ENCODE data around the gene SNAPC2.
"Not testable (repeated sequence)": the region's sequence is repeated elsewhere in the genome, so short reads cannot be mapped to it uniquely, and the experiment has no call there.

The SNAPC2 gene

DNA sequence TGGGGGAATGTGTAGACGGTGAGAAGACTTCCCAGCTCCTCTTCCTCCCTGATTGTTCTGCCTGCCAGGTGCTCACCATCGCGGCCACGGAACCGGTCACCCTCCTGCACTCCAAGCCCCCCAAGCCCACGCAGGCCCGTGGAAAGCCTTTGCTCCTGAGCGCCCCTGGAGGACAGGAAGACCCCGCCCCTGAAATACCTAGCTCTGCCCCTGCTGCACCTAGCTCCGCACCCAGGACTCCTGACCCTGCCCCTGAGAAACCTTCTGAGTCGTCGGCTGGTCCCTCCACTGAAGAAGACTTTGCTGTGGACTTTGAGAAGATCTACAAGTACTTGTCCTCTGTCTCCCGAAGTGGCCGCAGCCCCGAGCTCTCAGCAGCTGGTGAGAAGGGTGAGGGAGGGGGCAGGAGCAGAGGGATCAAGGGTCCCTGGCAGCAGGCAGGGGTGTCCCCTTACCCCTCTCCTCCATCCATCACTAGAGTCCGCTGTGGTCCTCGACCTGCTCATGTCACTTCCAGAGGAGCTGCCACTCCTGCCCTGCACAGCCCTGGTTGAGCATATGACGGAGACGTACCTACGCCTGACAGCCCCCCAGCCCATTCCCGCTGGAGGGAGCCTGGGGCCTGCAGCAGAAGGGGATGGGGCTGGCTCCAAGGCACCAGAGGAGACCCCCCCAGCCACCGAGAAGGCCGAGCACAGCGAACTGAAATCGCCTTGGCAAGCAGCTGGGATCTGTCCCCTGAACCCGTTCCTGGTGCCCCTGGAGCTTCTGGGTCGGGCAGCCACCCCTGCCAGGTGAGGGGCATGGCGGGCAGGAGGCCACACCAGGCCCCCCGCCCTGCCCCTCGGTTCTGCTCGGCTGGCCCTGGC, 2.1 kb downstream of the SNAPC2 start:
- no peak for DNase-seq (ENCODE audit: low read depth in 2 of 2)

DNA sequence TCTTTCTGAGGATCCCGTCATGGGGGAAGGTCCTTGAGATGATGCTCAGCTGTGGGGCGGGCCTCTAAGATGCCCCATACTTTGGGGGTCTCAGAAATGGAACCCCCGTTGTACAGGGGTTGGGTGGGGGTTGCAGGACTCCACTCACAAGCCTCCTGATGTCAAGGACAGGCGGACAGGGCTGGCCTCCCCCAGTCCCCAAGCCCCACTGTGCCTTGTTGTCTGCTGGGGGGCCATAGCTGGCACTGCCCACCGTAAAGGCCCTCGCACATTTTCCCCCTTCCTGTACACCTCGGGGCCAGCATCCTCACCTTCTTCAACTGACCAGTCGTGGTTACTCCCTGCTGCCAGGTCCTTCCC, 2.7 kb downstream of the SNAPC2 start:
- DNase-seq (ENCODE audit: low read depth in 2 of 2), result no peak

DNA sequence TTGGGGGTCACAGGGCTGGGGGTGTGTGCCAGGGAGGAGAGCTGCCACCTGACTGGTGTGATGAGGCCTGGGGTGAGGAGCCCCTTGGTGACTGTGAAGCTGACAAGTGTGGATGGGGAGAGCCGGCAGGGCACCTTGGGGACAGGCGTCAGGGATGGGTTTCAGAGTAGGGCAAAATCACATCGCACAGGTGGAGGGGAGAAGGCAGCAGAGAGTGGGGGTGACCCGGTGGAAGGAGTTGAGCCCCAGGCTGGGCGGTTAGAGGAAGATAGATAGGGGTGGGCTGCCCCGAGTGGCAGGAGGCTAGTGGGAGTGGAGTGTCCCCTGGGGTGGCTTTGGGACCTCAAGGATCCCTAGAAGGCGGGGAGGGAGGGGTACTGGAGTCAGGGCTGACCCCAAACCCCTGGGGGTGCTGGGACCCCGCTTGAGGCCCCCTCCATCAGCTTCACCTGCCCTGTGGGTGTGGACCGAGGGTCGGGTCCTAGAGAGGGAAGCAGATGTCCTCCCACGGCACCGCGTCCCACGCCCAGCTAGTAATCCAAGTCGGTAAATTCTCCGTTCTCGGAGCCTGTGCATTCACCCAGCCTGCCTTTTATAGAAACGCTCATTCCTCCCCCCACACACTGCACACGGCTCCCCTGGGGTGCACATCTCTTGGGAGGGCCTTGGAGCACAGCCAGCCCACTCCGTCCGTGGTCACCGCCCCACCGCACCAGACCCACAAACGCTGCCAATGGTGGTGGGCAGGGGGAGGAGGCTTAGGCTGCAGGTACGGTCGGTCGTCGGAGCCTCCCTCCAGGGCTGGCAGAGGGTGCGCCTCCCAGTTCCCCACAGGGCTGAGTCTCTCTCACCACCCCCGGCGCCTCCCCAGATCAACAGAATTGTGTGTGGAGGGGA, 3.4 kb downstream of the SNAPC2 start:
- no peak for DNase-seq (ENCODE audit: low read depth in 2 of 2)

DNA sequence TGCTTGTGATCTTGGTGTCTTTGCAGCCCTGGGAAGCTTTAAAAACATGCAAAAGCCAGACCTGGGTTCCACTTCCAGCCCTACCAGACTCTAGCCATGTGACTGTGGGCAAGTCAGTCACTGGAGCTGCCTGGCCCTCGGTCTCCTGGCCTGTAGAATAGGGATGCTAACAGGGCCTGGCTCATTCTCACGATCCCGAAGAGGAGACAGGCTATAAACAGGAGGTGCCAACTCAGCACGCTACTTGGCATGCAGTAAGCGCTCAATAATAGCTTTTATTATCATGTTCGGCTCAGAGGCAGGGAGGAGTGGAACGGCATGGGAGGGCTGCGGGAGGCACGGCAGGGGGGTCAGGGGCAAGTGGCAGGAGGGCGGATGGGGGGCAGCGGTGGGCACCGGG, 4.1 kb downstream of the SNAPC2 start:
- no peak for DNase-seq (ENCODE audit: low read depth in 2 of 2)

DNA sequence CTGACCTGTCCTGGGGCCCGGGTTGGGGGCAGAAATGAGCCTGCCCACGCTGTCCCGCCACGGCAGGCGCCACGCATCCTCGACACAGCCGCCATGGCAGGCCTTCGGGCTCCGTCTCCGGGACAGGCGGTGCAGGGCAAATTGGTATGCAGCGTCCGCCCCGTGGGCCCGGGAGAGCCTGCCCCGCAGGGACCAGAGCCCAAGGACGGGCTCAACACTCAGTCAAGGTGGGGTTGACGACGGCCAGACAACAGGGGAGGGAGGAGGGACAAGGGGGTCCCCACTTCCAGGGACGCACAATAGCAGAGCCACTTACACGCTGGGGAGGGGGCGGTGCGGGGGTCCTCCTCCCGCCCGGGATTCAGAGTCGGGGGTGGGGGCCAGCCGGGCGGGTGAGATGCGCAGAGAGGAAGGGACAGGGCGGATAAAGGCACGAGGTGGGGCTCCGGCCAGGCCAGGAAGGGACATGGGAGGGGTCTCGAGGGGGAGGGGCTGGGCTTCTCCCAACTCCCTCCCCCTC, 4.6 kb downstream of the SNAPC2 start:
- DNase-seq (ENCODE audit: low read depth in 2 of 2), result no peak

DNA sequence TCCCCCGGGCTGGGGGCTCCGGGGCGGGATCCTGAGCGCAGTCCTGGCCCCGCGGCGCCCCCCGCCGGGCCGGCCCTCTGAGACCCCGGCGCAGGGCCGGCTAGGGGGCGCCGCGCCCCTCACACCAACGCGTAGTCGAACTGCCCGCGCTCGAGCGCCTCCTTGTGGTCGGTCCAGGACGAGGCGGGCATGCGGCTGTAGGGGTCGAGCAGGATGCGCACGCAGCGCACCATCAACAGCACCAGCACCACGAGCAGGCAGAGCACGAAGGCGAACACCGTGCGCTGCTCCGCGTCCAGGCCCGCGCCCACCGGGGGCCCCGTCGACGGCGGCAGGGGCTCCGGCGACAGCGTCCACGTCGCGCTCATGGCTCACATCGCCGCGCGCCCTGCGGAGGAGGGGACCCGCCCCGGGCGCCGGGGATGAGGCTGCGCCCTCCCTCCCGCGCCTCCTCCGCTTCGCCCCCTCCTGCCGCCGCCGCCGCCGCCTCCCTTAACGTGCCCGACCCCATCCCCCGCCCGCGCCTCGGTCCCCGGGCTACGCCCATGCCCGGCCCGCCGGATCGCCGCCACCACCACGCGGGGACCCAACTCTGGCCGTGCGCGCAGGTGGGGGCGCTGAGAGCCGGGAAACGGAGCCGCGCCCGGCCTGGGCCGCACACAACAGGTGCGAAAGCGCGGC, 5.2 kb downstream of the SNAPC2 start:
- DNase-seq (ENCODE audit: low read depth in 2 of 2), result peak; percentile 48 to 71

DNA sequence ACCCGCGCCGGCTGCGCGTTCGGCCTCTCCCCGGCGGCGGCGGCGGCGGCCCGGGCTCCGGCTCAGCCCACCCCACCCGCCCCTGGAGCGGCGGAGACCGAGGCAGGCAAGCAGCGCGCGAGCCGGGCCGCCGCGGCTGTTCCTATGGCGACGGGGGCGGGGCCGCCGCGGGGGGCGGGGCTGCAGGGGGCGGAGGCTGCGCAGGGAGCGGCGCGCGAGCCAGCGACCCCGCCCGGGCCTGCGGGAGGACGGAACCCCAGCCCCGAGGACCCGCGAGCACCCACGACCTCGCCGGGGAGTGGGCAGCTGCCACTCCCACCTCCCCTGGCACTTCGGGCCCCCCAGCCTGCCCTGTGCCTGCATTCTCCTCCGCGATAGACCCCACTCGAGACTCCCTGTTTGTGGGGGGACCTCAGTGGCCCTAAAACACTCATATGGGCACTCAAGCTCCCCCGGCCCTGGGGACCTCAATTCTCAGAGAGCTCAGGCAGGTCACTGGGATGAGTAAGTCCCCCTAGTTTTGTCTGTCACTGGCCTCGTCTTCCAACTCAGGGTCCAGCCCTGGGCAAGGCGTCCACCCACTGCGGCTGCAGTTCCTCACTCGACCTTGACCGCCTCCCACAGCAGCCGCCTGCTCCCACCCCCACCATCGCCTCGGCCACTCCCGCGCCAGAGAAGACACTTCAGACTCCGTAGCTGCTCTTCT, 6.0 kb downstream of the SNAPC2 start, which contains the start of gene CTXN1:
Gene CTXN1 (minus strand): TSS at position 115 of the 706 bp plus-strand sequence. CDS start 597 bp downstream, outside the sequence.
- peak in 1 of 2 donors; percentile 69 for DNase-seq (ENCODE audit: low read depth in 2 of 2)

DNA sequence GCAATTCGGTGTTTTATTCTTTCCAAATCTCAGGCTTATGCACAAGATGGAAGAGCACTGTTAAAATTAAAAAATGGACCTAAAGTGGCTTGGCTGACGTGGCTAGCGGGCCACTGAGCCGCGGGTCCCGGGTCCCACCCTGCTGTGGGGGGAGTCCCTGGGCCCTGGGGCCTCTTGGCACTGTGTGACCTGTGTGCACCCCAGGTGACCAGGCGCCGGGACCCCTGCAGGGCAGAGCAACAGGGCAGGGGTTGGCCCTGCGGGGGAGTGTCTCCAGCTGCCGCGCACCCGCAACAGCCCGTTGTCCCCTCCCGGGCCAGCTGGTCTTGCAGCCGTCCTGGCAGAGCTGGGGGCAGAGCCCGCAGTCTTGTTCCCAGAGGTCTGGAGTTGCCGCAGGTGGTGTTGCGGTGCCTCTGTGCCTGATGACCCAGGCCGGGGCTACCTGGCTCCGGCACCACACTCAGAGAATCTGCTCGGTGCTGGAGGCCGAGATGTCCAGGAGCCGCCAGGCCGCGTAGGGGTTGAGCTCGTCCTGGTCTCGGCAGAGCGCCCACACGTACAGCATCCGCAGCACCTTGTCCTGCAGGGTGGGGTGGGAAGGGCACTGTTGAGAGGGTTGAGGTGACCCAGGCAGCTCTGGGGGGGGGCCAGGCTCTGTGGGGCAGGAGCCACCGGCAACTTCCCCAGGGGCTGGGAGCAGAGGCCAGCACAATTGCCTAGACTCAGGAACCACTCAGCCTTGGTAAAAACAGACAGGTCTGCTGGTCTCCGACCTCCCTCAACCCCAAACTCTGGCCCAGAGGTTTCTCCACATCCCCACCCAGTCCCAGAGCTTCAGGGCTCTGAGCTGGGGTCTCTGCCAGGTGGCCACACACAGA, 6.8 kb downstream of the SNAPC2 start:
- no peak for DNase-seq (ENCODE audit: low read depth in 2 of 2)

DNA sequence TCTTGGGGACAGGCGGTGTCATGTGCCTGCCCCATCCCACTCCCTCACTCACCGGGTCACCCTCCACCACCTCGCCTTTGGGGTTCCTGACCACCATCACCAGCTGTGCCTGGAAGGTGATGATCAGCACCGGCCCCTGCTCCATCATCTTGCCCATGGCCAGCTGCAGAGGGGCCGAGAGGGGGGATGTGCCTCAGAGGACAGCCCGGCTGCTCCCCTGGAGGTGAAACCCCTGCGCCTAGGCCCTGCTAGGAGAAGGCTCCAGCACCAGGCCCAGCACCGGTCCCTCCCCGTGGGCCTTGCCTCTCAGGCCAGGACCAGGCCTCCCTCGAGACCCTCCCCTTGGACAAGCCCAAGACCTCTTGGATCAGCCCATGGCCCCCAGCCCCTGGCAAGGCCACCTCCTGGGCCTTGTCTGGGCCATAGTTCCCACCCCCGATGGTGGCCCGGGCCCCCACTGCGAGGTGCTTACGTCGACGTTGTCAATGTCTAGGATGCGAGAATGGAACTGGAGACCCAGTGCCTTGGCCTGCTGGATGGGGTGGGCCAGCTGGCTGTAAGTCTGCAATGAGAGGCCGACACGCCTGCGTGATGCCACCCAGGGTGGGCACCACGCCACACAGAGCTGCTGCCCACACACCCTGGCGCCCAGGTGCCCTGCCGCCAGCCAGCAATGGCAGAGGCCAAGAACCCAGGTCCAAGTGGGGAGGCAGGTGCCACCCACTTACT, 7.6 kb downstream of the SNAPC2 start:
- DNase-seq (ENCODE audit: low read depth in 2 of 2), result no peak

DNA sequence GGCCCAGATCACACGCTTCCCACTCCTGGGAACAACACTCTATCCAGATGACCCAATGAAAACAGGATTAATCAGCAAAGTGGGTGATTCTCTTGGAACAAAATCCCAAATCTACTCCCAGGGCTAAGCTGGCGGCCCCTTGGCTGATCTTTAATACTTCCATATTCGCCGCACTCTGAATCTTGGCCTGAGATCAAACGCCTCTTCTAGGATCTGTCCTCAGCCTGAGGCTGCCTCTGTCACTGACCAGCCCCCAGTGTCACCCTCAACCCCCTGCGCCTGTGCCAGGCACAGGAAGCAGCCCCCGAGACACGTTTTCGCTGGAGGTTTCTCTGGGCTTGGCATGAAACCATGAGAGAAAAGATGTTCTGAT, 8.2 kb downstream of the SNAPC2 start:
- no peak for DNase-seq (ENCODE audit: low read depth in 2 of 2)

DNA sequence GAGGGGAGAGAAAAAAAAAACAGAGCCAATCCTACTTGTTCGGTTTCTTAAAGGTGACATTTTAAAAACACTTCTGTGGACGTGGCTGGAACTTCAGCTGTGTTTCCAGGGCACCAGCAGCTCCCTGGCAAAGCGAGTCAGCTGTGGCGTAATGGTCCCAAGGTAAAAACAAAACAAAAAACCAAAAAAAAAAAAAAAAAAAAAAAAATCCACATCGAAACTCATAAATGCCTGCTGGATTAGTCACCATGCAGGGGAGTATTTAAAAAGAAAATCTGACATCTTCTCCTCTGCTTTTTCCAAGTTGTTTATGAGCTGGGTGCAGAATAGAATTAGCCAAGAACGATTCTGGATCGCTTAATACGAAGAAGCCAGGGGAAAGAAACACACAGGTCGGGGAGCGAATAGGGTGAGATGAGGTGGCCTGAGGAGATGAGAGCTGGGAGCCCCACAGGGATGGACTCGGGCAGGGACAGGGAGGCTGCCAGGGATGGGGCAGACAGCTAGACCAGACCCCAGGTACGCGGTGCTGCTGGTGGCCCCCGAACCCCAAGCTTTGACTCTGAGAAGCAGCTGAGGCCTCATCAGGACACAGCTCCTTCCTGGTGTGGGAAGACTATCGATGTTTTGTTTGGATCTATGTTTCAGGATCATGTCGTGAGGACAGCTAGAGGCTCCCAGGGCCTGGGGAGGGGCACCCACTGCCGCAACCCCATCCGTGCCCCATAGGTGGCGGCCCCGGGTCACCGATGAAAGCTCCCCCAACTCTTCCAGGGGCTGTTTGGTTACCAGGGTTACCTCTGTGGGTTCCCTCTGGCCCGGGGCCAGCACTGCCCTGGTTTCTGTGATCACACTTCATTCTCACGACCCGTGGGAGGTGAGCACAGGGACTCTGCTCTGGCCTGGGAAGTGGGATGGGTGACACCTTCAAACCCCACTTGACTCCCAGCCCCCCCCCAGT, 8.9 kb downstream of the SNAPC2 start:
- peak; percentile 35 to 48 for DNase-seq (ENCODE audit: low read depth in 2 of 2)

DNA sequence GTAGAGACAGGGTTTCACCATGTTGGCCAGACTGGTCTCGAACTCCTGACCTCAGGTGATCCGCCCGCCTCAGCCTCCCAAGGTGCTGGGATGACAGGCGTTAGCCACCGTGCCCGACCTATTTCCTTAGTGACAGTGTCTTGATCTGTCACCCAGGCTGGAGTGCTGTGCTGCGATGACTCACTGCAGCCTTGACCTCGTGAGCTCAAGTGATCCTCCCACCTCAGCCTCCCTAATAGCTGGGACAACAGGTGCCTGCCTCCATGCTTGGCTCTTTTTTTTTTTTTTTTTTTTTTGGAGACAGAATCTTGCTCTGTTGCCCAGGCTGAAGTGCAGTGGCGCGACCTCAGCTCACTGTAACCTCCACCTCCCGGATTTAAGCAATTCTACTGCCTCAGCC, 9.9 kb downstream of the SNAPC2 start:
- DNase-seq (ENCODE audit: low read depth in 2 of 2), result not testable (repeated sequence)

DNA sequence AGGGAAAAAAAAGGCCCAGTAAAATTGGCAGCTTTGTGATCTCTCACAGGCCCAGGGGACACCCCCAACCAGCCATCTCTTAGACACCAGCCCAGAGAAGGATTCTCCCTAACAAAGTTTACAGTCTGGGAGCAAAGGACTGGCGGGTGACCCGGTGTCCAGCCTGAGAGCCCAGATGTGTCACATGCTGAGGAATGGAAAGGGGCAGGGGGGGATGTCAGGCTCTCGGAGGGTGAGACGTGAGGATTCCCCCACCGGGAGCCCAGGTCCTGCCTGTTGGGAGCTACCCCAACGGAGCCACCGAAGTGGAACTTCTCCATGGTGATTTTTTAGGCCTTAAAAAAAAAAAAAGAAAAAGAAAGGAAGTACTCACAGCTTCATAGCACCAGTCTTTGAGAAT, 10.6 kb downstream of the SNAPC2 start:
- DNase-seq (ENCODE audit: low read depth in 2 of 2), result no peak

DNA sequence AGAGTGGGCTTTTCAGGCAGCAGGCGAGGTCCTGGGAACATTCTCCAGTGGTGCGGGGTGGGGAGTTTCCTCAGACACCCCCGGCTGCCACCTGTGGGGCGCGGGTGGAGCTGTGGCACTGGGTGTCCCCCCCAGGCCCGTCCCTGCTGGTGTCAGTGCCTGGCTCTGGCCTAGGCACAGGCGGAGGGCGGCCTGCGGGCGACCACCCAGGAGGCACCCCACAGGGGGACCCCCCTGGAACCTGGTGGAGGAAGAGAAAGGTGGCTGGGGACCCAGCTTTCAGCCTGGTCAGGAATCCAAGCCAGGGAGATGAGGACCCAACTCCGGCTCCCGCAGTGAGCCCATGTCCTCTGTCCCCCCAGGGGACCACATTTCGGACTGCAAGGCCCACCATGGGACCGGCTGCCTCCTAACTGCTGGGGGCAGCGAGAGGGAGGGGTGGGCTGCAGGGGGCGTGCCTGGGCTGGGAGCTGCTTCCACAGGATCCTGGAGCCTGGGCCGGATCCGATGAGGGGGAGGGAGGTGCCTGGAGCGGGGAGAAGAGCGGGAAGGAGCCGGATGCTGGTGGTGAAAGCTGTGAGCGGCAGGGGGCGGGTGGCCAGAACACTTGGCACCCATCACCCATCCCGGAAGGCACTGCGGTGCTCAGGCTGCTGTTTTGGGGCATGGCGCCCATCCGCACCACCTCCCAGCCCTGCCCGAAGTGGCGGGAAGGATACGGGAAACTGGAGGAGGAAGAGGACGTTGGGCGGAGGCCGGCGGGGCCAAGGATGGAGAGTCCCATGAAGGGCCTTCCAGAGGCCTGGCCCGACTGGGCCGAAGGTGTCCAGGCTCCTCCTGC, 11.3 kb downstream of the SNAPC2 start:
- DNase-seq (ENCODE audit: low read depth in 2 of 2), result no peak

DNA sequence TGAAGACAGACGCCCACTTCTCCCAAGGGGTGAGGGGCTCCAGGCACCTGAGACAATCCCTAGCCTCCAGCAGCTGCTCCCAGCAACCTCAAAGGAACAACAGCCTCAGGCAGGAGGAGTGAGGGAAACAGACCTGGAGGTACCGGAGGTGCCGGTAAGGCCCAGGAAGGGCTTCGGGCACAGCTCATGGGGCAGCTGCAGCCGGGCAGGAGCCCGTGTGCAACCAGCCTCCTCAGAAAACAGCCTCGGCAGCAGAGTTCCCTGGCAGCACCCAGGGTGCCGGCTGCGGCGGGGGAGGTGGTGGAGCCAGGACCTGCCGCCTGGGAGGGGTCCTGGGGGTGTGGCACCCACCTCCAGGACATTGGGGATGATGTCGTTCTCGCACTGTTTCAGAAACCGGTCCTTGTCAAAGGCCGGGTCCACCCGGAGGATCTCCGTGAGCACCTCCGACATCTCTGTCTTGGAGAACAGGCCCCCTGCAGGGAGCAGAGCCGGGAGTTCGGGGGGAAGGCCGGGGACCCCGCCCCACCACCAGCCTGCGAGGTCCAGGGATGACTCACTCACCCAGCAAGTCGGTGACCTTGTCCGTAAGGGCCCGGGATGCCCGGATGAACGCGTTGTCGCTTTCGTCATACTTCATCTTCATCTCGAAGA, 12.3 kb downstream of the SNAPC2 start:
- DNase-seq (ENCODE audit: low read depth in 2 of 2), result no peak

DNA sequence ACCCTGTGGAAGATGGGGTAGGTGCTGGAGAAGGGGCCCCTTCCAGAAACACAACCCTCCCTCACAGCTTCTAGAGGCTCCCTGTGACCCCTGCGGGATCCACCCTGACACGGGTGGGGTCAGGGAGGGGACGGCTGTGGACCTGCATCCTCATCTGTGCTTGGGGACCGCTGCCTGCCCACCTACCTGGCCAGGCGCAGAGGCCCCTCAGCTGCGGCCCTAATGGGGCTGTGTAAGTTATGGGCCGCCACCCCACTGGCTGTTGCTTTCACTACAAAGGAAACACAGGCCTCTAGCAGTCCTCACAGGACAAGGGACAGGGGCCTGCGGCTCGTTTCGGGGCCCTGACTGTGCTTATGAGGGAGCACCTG, 12.8 kb downstream of the SNAPC2 start:
- DNase-seq (ENCODE audit: low read depth in 2 of 2), result no peak

DNA sequence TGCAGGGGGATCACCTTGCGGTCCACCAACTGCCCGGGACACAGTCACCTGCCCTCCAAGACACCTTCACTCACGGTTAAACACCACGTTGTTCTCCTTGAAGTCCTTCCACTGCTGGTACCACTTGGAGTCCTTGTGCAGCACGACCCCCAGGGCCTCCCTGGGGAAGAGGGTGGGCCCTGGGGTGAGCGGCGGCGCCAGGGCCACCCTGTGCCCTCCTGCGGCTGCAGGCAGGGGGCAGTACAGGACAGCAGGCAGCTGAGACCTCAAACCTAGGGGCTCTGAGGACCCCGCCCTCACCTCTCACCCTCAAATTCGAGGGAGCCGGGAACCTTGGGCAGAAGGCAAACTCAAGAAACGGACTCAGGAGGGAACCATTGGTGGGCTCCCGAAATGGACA, 13.3 kb downstream of the SNAPC2 start:
- no peak for DNase-seq (ENCODE audit: low read depth in 2 of 2)
